ENCODE results near the gene NDUFB4.
"Not testable (repeated sequence)": the region's sequence is repeated elsewhere in the genome, so short reads cannot be mapped to it uniquely, and the experiment has no call there.

The NDUFB4 gene

DNA sequence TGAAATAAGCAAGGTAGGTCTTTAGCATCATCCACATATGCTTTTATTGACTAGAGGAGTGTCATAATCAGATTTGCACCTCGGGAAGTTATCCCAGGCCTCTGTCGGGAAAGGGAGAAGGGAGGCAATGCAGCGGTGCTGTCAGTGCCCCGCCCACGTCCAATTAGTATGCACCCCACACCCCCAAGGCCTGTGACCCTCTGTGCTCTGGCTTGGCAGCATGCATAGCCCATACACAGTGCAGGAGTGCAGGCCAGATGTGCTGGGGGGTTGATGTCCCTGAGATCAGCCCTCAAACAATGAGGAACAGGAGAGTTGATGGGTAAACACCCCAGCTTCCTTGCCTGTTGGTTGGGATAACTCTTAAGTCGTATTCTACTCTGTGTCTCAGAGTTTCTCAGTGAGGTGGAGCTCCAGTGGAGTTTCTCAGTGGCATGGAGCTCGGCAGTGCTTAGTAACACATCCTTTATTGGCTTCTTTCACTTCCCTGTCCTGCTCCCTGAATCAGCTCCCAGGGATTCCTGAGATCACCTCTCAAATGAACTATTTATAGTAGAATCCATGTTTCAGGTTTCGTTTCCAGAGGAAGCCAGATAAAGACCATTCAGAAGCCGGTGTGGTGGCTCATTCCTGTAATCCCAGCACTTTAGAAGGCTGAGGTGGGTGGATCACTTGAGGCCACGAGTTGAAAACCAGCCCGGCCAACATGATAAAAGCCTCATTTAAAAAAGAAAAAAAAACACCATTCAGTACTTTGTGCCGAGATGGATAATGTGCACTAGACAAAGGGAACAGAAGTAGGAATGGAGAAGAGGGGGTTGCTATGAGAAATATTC is 26.7 kb upstream of the NDUFB4 start:
- DNase-seq (ENCODE audit: low read depth) = no peak

DNA sequence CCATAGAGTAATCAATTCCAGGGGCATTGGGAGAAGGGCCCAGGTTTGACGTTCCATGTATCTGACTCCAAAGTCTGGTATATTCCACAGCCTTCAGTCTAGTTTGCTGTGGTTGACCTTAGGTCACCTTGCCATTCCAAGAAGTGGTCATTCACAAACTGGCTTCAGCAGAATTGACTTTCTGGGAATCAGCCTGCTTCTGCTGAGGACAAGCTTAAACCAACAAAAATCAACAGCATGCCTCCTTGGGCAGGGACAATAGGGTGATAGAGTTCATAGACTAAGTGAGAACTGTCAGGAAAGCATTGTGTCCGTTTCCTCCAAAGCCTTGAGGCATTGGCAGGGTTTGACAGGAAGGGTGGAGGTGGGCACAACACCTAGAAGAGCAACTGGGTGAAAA is 24.1 kb upstream of the NDUFB4 start:
- no peak for DNase-seq (ENCODE audit: low read depth)

DNA sequence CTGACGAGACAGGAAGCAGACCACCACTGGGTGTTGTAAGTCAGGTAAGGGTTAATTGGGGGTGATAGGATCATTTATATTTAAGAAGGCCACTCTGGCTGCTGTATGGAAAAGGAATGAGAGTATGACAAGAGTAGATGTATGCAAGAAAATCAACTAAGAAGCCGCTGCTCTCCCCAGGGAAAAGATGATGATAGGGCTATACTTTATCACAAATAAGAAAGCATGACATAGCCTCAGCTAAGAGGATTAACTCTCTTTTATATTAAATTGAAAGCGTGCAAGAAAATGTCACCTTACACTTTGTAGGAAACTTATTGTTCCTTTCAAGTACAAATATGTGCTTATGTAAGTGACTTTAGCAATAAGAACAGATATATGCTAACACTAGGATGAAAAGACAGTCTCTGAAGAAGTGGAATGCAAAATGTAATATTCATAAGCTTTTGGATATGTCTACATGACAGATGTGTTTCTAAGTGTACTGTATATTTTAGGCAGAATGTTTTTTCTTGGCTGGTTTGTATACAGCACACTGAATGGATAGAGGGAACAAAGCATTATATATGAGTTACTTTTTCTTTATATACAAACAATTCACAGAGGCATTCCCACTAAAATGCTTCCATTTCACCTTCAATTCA is 8.7 kb upstream of the NDUFB4 start:
- no peak for DNase-seq (ENCODE audit: low read depth)

GRCh38 chr3:120595788-120596115 is 384 bp upstream of the NDUFB4 start:
- DNase-seq (ENCODE audit: low read depth) = no peak

DNA sequence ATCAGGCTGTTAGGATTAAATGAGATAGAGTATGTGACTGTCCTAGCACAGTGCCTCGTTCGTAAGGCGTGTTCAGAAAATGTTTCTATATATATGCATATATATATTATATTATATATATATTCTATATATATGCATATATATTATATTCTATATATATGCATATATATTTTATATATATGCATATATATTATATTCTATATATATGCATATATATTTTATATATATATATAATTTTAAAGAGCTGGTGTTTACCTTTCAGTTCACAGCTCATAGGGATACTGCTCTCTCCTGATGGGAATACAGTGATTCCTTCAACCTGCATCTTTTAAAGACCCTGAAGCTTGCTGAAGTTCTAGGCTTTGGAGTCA is 702 bp downstream of the NDUFB4 start:
- no peak for DNase-seq (ENCODE audit: low read depth)

DNA sequence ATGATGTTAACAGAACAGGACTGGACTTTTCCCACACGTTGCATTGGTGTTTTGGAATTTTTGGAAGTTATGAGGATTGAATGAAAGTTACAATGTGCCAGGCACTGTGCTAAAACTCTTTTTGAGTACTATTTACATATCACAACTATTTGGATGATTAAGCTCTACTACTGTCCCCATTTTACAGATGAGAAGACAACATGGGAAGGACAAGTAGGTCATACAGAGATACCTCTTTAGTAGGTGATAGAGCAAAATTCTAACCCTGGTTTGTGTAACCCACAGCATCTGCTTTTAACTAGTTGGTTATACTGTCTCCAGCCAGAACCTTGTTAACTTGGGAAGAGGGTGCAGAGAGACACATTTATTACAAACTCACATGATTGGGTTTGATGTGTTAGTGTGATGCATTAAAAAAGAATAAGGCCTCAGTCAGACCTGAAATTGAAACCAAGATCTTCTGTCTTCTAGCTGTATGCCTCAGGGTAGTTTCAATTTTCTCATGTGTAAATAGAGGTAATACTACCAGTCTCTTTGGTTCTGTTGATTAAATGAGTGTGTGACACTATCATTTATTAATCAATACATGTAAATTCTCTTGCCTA is 1.4 kb downstream of the NDUFB4 start:
- no peak for DNase-seq (ENCODE audit: low read depth)

DNA sequence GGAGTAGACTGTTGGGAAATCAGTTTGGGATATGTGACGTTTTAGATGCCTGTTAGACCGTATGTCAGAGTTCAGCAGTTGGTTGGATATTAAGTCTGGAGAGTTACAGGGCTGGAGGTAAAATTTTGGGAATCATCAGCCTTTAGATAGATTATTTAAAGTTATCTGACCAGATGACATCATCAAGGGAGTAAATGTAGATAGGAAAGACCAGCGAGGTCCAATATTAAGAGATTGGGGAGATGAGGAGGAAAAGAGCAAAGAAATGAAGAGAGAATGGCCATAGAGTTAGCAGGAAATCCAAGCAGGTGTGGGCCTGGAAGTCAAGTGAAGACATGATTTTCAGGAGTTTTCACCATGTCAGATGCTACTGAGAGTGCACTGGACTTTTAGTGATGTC is 3.1 kb downstream of the NDUFB4 start:
- DNase-seq (ENCODE audit: low read depth) = no peak

- DNase-seq (ENCODE audit: low read depth) = no peak
These were observed 5.4 kb downstream of the NDUFB4 start for GRCh38 chr3:120601554-120601953.

- no peak for DNase-seq (ENCODE audit: low read depth)
These were observed 6.5 kb downstream of the NDUFB4 start for GRCh38 chr3:120602682-120603081.

DNA sequence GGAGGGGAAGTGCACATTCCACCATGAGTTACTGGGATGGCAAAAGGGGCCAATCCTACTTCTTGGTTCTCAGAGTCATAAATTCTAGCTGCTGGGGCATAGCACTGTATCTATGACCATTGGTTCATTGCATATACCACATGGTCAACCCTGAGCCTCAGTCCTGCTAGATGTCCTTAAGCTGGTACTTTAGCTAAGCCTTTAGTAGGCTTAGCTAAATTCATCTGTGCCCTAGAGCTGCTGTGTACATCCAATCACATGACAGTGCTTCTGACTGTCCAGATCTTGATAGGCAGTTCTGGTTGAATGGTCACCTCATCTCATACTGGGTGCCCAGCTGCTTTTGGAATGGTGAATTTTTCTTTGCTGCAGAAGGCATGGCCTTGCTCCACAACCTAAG is 8.2 kb downstream of the NDUFB4 start:
- DNase-seq (ENCODE audit: low read depth) = no peak

DNA sequence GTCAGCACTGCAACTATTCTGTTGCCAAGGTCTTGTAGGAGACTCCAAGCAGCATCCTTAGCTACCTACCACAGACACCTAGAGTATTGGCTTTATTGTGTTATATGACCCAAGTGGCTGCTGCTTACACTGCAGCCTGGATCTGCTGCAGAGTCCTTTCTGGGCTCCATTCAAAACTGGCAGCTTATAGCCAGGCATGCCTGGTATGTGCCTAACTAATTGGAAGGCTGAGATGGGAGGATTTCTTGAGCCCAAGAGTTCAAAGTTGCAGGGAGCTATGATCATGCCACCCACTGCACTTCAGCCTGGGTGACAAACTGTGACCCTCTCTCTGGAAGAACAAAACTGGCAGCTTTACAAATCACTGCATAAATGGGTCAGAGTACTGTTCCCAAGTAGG is 8.6 kb downstream of the NDUFB4 start:
- DNase-seq (ENCODE audit: low read depth) = no peak

GRCh38 chr3:120608506-120608905 is 12.4 kb downstream of the NDUFB4 start:
- DNase-seq (ENCODE audit: low read depth) = no peak

- DNase-seq (ENCODE audit: low read depth) = no peak
These were observed 18.6 kb downstream of the NDUFB4 start for GRCh38 chr3:120614765-120615164.

- DNase-seq (ENCODE audit: low read depth) = no peak
These were observed 19.9 kb downstream of the NDUFB4 start for GRCh38 chr3:120615847-120616609.

DNA sequence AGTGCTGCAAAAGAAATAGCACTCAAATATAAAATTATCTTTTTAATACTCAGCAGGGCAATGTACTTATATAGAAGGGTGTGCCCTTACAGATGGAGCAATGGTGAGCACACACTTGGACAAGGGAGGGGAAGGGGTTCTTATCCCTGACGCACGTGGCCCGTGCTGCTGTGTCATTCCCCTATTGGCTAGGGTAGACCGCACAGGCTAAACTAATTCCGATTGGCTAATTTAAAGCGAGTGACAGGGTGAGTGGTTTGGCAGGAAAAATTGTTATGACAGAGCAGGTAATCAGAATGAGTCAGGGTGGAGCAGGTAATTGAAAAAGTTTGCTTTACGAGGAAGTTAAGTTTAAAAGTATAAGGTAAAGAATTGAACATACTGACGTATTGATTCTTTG is 20.6 kb downstream of the NDUFB4 start:
- not testable (repeated sequence) for DNase-seq (ENCODE audit: low read depth)

GRCh38 chr3:120622457-120622856 is 26.3 kb downstream of the NDUFB4 start:
- no peak for DNase-seq (ENCODE audit: low read depth)

GRCh38 chr3:120622870-120623726 is 27.0 kb downstream of the NDUFB4 start:
- DNase-seq (ENCODE audit: low read depth) = no peak

DNA sequence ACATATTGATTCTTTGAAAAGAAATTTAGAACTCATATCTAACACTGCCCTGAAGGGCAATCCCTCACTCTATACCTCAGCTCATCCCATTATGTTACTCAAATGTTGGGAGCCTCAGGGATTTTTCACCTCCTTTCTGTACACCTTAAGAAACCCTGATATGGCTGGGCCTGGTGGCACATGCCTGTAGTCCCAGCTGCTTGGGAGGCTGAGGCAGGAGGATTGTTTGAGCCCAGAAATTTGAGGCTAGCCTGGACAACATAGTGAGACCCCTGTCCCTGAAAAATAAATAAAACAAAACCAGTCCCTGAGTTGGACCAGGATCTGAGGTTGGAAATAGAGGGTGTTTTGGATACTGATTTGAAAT is 27.6 kb downstream of the NDUFB4 start:
- DNase-seq (ENCODE audit: low read depth) = no peak

DNA sequence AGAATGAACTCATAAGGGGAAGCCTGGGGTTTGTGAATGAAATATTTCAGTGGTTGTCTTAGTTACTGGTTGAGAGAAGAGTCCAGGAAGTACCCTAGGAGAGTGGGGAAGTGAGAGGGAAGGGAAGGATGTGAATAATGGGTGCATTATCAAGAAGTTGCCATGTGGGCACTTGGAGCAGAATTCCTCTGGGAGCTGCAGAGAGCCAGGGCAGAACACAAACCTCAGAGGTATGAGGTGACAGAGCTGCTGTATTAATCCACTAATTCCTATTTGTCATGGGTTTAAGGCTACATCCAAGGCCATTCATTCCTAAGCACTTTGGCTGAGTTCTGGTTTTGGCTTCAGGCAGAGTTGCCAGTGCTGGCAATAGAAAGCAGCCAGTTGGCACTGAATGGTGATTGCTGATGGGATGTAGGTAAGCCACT is 29.0 kb downstream of the NDUFB4 start:
- no peak for DNase-seq (ENCODE audit: low read depth)

- DNase-seq (ENCODE audit: low read depth) = no peak
These were observed 38.4 kb downstream of the NDUFB4 start for GRCh38 chr3:120634539-120634938.

DNA sequence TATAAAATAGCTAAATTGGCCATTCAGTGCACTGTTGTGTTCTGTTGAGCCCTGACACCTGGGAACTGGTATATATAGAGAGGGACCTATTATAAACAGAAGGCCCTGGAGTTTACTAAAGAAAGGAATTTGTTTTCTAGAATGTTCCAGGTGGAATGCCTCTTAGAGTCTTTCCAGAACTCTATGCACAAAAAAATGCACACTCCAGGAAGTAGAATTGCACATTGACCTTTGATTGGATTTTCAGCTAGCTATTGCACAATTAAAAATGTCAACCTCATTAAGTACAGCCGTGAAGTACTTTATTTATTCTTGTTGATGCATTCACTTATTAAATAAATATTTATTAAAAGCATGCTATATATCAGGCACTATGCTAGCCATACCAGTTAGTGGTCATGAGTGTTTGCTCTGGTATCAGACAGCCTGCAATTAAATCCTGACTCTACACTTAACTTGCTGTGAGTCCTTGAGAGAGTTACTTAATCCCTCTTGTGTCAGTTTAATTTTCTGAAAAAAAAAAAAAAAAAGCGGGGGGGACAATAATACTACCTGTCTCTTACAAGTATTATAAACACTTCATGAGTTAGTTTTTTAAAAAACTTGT is 40.8 kb downstream of the NDUFB4 start:
- no peak for DNase-seq (ENCODE audit: low read depth)

Data from stimulated activated CD8-positive, alpha-beta memory T cell treated with anti-CD3 and anti-CD28 coated beads, Interleukin-15, amount 100 ng/mL, for 1 hour (primary cell).